WTC11 (cell line): ENCODE measurements around the gene BLNK.

Source experiments
- ATF1 ChIP-seq: sonication (generic); formaldehyde crosslinking; IDR thresholded peaks from 2 replicates; pipeline ENCODE4 v1.8.1; 2023; ENCODE audit warnings: mild to moderate bottlenecking, moderate library complexity, missing genetic modification reagents
- CREM ChIP-seq: sonication (generic); formaldehyde crosslinking; IDR thresholded peaks from 2 replicates; pipeline ENCODE4 v1.8.1; 2022; ENCODE audit warnings: mild to moderate bottlenecking, missing genetic modification reagents, moderate library complexity
- CTCF ChIP-seq: fragments of 200-600 bp; IDR thresholded peaks from 2 replicates; pipeline ENCODE4 v1.8.0; 2022; ENCODE audit warnings: antibody characterized with exemption
- ESRRA ChIP-seq: sonication (generic); formaldehyde crosslinking; IDR thresholded peaks from 2 replicates; pipeline ENCODE4 v1.8.1; 2022; ENCODE audit warnings: mild to moderate bottlenecking, missing genetic modification reagents, borderline replicate concordance
- IRF2 ChIP-seq: sonication (generic); formaldehyde crosslinking; IDR thresholded peaks from 2 replicates; pipeline ENCODE4 v1.8.0; 2022; ENCODE audit warnings: low read depth, missing genetic modification reagents, borderline replicate concordance
- MAX ChIP-seq: sonication (generic); formaldehyde crosslinking; IDR thresholded peaks from 2 replicates; pipeline ENCODE4 v1.8.0; 2022; ENCODE audit warnings: mild to moderate bottlenecking, missing genetic modification reagents

GRCh38 chr10:96276831-96277230 lies 5.5 kb upstream of the BLNK start:
- TF ChIP-seq CTCF (no peak), CREM (no peak), ATF1 (CRISPR knock-in tag) (no peak), ESRRA (CRISPR knock-in tag) (no peak), MAX (CRISPR knock-in tag) (no peak), IRF2 (no peak)
